ENCODE data around the gene PIK3IP1. TPM values are rescaled to one million over a fixed set of nuclear protein-coding genes. Genes with fewer than 3 reads are reported as not detected.

The PIK3IP1 gene
- total and polyA plus RNA-seq, 2 of the 8 experiments (the other 6 are each of a cell fraction or from before 2014, with no cell fraction given): 1.00 to 1.3 TPM

DNA sequence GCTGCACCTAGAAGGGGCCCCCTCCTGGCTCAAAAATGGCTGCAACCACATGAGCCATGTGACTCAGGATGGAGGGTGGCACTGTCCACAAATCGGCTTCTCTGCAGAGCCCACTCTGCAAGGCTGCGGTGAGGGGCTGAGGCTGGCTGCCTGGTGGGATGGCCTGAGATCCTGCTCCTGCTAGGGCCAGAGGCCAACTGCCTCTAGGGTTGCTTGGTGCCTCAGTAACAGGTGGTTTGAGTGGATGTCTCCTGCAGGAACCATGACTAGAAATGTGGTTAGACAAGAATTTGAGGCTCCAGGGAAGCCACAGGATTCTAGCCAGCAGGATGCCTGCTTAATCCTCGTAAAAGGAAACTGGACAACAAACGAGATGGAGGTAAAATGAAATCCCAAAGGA, 36.7 kb upstream of the PIK3IP1 start (continued):
- TF ChIP-seq POLR2AphosphoS5 (IDR thresholded peaks at IDR 0.05; ENCODE audit: low read depth, low read length) (no peak), RAD21 (IDR thresholded peaks at IDR 0.05 in 1 of 2, conservative IDR thresholded peaks at IDR 0.05 in 1 of 2; ENCODE audit: low read depth in 2 of 2, low read length in 2 of 2) (no peak), CBX5 (IDR thresholded peaks at IDR 0.05; ENCODE audit: low read depth, low read length) (no peak), KDM1A (IDR thresholded peaks at IDR 0.05; ENCODE audit: borderline replicate concordance, low read length) (no peak), TAF1 (IDR thresholded peaks at IDR 0.05; ENCODE audit: low read depth, low read length) (no peak), MAFK (IDR thresholded peaks at IDR 0.05; ENCODE audit: low read depth, low read length) (no peak)
- TF ChIP-seq, protein P1, sequence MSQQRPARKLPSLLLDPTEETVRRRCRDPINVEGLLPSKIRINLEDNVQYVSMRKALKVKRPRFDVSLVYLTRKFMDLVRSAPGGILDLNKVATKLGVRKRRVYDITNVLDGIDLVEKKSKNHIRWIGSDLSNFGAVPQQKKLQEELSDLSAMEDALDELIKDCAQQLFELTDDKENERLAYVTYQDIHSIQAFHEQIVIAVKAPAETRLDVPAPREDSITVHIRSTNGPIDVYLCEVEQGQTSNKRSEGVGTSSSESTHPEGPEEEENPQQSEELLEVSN (IDR thresholded peaks at IDR 0.05): no peak
